ENCODE data around the gene OPRL1.

The OPRL1 gene

GRCh38 chr20:64056889-64057627 is 22.8 kb upstream of the OPRL1 start:
- DNase-seq, result peak; percentile 40

DNA sequence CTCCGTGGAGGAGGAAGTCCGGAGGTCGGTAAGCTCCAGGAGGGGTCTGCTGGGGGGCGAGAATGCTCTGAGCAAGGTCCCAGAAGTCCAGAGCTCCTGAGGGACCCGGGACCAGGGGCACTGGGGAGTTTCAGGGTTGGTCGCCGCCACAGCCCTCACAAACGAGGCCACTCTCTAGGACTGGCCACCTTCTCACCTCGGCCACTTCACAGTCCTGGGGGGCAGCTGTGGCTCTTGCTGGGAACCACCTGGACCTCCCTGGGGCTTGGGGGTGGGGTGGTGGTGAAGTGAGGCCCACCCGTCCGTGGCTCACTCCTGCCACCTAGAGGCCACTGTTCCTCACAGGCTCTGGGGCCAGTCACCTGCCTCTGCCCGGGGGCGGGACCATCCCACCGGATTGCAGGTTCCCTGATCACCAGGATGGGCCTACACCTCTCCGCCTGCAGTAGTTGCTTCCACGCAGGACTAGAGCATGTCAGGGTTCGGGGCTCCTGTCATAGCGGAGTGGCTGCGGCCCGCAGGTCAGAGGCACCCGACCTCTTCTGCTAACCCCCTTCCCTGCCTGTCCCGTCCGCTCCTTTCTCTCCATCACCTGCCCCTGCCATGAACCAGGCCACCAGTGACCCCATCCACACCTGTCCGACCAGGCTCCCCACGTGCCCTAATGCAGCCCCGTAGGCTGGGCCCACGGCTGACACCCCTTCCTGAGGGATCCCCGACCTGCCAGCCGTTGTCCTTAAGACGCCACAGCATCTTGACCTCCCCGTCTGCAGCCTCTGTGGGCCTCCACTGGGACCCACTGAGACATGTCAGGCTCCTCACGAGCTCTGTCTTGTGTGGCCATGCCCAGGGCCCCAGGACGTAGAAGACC is 22.0 kb upstream of the OPRL1 start:
- peak; percentile 92 for DNase-seq

GRCh38 chr20:64058536-64058935 is 21.3 kb upstream of the OPRL1 start:
- no peak for DNase-seq

DNA sequence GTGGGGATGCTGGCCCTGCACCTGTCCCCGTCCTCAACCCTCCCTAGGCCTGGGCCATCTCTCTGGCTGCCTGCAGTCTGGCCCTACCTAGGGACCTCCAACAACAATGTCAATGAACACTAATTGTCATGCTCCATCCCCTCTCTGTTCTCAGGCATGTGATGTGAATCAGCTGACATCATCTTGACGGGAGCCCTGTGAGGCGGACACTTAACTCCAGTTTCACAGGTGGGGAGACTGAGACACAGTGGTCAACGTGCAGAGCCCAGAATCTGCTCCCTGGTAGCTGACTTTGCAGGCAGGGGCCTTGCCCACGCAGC is 17.6 kb upstream of the OPRL1 start:
- DNase-seq, result no peak

DNA sequence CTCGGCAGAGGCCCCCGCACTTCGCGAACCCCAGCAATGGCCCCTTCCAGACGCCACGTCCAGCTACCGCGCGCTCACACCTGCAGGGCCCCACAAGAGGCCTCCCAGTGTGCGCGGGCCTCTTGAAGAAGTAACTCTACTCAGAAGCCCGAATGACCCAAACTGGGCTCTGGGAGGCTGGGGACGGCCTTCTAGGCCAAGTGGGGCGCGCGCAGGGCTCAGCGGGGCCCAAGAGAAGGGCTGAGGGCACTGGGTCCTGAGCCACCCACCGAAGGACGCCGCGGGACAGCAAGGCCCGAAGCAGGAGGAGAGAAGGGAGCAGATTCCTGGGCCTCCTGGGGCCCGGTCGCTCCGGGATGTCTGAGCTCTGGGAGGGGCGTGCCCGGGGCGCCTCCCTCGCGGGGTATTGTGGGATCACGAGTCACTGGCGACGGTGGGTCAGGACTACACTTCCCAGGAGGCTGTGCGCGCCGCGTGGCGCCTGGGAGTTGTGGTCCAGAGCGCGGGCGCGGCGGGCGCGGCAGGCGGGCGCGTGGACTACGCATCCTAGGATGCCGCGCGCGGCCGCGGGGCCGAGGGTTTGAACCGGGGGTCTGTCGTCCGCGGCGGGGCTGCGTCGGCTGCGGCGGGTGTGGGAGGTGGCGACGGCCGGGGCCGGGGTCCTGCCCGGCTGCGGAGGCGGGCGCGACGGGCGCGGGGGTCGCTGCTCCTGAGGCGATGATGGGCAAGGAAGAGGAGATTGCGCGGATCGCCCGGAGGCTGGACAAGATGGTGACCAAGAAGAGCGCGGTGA is 17.1 kb upstream of the OPRL1 start, which contains the start of gene TCEA2:
Gene TCEA2, plus strand, starts transcription at position 603 of the 793 bp plus-strand sequence. Its CDS starts 115 bp downstream, at position 718.
- DNase-seq, result peak; percentile 97

DNA sequence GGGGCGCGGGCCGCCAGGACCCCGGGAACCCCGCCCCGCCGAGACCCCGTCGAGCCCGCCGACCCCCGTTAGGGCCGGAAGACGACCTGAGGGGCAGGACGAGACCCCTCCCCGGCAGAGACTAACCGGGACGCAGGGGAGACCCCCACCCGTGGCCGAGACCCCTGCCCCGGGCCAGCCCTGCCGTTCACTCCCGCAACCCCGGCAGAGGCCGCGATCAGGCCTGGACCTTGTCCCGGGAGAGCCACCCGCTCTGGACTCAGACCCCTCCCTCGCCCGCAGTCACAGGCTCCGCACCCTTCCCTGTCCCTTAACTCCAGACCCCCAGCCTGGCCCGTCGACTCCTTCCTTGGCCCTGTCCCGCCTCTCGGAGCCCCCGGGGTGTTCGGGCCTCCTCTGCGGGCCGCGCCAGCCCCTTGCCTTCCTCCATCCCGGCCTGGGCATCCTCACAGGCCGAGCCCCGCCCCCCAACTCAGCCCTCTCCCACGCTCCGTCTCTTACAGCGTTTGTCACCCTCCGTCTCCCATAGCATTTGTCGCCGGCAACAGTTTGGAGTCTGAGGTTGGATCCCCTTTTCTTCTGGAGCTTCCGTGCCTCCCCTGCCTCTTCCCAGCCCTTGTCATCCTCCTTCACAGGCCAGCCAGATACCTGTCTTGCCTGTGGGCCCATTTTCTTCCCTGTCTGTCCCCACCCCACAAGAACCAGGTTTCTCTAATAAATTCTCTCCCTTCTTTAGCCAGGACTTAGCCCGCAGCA is 16.3 kb upstream of the OPRL1 start:
- DNase-seq, result peak; percentile 66

DNA sequence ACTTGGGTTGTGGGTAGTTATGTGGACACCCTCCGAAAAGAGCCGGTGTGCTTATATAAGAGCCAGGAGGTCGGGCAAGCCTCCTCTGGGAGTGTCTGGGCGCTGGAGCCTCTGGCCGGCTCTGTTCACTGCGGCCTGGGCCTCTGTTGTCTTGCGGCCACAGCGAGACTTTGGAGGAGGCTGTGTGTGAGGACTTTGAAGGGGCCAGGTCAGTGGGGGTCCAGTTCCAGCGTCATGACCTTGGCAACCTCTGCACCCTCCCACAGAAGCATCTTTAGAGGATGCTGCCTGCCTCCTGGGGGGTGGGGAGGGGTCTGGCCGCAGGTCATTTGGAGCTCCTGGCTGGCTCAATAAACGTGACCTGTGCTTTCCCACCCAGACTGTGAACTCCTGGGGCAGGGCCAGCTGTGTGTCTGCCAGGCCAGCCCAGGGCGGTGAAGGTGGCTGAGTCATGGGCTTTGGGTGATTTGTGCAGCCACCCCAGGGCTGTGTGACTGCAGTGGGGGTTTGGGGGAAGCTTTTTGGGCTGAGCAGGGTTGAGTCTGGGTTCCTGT is 15.7 kb upstream of the OPRL1 start:
- DNase-seq, result no peak

GRCh38 chr20:64065062-64065973 is 14.6 kb upstream of the OPRL1 start:
- no peak for DNase-seq

DNA sequence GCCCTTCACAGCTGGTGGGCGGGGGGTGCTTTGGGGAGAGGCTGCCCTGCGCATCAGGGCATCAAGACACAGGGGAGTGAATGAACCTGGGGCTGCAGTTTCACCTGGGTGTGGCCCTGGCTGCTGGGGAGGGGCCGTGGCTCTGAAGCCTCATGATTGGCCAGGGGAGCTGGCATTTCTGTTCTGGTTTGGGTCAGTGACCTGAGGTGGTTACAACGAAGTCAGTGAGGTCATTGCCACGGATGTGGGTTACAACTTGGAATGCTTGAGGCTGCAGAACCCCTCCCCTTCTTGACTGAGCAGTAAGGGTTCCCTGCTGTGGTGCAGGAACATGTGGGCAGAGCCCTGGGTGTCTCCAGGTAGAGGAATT is 13.9 kb upstream of the OPRL1 start:
- DNase-seq, result peak; percentile 76

DNA sequence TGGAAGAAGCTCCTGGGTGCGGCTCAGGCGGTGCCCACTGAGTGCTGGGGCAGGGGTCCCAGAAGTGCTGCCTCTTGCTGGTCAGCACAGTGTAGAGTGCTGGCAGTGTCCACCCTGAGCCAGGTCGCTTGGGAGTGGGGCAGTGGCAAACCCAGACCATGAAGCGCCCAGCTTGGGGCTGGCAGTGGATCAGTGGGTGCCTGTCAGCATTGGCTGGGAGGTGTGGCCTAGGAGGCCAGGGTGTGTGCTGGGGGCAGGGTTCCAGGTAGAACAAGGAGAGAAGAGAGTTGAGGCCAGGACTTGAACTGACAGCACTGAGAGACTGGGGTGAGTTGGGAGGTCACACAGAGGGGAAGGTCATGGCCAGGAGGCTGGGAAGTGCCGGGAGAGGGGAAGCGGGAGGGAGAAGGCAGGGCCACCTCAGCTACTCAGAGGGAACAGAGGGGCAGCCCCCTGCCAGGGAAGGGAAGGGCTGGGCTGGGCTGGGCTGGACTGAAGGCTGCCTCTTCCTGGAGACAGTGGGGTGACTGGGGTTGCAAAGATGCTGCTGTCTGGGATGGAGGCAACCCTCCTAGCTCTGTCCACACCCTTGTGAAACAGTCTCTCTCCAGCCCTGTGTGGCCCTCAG is 12.8 kb upstream of the OPRL1 start:
- DNase-seq, result no peak

DNA sequence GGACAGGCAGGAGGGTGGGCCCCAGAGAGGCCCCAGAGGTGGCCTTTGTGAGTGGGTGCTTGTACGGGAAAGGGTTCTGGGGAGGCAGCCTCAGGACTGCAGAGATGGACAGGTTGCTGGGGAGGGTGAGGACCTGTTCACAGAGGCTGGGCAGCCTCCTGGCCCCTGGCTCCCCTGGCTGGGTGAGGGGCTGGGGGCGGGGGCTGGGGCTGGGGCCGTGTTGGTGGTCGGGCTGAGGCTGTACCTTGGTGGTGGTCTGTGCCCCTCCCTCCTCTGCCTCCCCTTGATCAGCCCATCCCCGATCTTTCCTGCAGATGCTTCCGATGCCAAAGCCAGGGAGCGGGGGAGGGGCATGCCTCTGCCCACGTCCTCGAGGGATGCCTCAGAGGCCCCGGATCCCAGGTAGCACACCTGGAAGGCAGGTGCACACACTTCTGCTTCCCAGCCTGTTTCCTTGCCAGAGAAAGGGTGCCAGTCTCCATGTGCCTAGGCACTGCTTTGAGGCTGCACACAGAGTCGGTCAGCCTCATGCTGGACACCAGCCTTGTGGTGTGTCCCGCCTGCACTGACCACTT is 12.1 kb upstream of the OPRL1 start:
- no peak for DNase-seq

DNA sequence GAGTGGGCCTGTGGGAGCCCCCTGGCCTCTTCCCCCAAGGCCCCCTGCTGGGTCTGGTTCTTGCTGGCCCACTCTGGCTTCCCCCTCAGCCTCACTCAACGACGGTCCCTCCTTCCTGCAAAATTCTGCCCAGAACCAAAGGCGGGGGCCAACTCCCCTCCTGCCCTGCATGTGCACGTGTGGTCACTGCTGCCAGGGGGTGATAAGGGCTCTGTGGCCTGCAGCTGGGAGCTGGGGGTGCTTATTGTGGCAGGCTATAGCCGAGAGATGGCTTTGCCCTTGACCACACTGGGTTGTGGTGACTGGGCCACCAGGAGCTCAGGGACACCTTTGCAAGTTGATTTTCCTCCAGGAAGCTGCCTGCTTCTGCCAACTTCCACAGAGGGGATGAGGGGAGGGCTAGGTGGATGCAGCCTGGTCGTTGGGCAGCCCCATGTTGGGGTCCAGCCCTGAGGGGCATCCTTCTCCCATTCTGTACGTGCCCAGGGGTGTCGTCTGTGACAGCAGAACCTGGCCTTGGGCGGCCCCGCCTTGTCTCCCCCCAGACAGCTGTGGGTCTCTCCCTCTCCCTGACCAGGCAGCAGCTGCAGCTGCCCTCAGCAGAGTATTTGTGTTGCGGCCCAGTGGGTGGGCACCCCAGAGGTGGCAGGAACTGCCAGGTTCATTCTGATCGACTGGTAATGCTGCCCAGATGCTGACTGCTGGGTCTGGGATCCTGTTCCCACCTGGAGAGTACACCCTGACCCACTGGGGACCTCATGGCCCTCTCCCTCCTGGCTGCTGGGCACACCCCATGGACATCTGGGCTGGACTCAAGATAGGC is 11.3 kb upstream of the OPRL1 start:
- no peak for DNase-seq

- no peak for DNase-seq
Measured at GRCh38 chr20:64069209-64069613, 10.7 kb upstream of the OPRL1 start.

DNA sequence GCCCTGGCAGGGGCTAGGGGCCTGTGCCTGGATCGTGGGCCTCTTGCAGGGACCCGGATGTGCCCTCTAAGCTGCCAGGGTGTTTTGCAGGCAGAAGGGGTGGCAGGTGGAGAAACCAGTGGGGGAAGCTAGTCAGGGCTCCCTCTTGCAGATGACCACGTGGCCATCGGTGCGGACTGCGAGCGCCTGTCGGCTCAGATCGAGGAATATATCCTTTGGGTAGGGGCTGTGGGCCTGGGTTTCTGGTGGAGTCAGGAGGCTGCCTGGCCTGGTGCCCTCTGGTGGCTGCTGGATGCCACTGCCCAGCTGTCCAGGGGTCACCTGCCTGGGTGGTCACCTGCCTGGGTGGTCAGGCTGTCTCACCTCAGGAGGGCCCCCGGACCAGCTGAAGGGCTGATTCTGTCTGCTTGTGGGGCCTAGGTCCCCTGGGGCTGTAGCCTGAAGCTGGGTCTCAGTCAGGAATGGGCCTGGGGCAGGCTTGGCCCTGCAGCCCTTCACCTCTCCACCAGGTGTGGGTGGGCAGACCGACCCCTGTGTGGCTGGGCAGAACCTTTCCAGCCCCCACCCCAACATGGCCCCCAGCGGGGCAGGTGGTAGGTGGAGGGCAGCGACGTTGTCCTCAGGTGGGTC is 10.2 kb upstream of the OPRL1 start:
- no peak for DNase-seq

GRCh38 chr20:64070244-64070993 is 9.5 kb upstream of the OPRL1 start:
- no peak for DNase-seq

GRCh38 chr20:64071341-64072332 is 8.2 kb upstream of the OPRL1 start:
- no peak for DNase-seq

DNA sequence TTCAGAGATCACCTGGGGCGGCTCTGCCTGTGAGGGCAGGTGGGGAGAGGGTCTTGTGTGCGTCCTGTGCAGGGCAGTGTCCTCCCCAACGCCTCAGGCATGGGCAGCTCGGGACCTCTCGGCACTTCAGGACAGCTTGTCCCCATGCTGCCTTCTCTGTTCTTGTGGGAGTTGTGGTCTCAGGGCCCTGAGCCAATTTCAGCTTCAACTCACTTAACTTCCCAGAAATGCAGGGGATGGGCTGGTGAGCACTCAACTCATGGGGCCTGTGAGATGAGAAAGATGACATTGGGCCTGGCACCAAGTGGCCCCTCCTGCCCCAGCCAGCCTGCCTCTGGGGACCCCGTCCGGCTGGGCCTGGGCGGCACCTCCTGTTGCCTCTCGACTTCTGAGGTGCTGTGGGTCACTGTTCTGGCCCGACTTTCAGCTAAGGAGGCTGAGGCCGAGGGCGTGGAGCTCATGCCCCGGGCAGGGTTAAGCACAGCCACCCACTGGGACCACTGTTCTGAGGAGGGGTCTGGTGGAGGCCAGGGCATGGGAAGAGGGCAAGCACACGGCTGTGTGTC is 7.3 kb upstream of the OPRL1 start:
- no peak for DNase-seq
